ENCODE measurements around the gene FBXO47. TPM values are rescaled to one million over a fixed set of nuclear protein-coding genes. Genes with fewer than 3 reads are reported as not detected.
A peak's percentile ranks its signal among the peaks of the same experiment; 100 is the strongest.
"Not testable (repeated sequence)": the region's sequence is repeated elsewhere in the genome, so short reads cannot be mapped to it uniquely, and the experiment has no call there.

The FBXO47 gene
- total RNA-seq, 1 experiment from 2014 or later, result not detected

GRCh38 chr17:38940404-38940803 lies 26.8 kb downstream of the FBXO47 start:
- H4K20me1 ChIP-seq (ENCODE audit: insufficient read depth, low read depth, low read length), result no peaks in the 10 kb centered on the region
- no peak overlapping the region for H3K27ac ChIP-seq (ENCODE audit: low read length)
- no peak overlapping the region for H2AFZ ChIP-seq (ENCODE audit: low read length)
- no peaks in the 10 kb centered on the region for H3K36me3 ChIP-seq (ENCODE audit: insufficient read depth, low read length)
- H3K4me2 ChIP-seq (ENCODE audit: low read depth, low read length, poor library complexity, severe bottlenecking), result no peak overlapping the region
- H3K4me3 ChIP-seq (ENCODE audit: low read length), result no peak overlapping the region
- no peaks in the 10 kb centered on the region for H3K9me3 ChIP-seq (ENCODE audit: low read length)
- H3K9me2 ChIP-seq (replicated peaks; ENCODE audit: insufficient read depth, low read length), result no peaks in the 10 kb centered on the region
- H3K4me1 ChIP-seq (ENCODE audit: low read length), result no peaks in the 10 kb centered on the region
- H3K9ac ChIP-seq (ENCODE audit: low read length), result no peak overlapping the region
- no peaks in the 10 kb centered on the region for H3K79me2 ChIP-seq (ENCODE audit: low read length)
- no peaks in the 10 kb centered on the region for H3K27me3 ChIP-seq (ENCODE audit: low read length)
- no peak for DNase-seq

- Histone ChIP-seq H2AFZ (ENCODE audit: low read length) (no peak overlapping the region), H3K4me1 (ENCODE audit: low read length) (no peaks in the 10 kb centered on the region), H3K9me3 (ENCODE audit: low read length) (no peaks in the 10 kb centered on the region), H3K9me2 (replicated peaks; ENCODE audit: insufficient read depth, low read length) (no peaks in the 10 kb centered on the region), H3K9ac (ENCODE audit: low read length) (no peak overlapping the region), H3K4me3 (ENCODE audit: low read length) (no peak overlapping the region), H3K4me2 (ENCODE audit: low read depth, low read length, poor library complexity, severe bottlenecking) (no peak overlapping the region), H3K27me3 (ENCODE audit: low read length) (no peaks in the 10 kb centered on the region), H3K79me2 (ENCODE audit: low read length) (no peaks in the 10 kb centered on the region), H4K20me1 (ENCODE audit: insufficient read depth, low read depth, low read length) (no peaks in the 10 kb centered on the region), H3K27ac (ENCODE audit: low read length) (no peak overlapping the region), H3K36me3 (ENCODE audit: insufficient read depth, low read length) (no peaks in the 10 kb centered on the region)
- no peak for DNase-seq
Measured at GRCh38 chr17:38939987-38940386, 27.2 kb downstream of the FBXO47 start.

- DNase-seq; H3K4me2 ChIP-seq (ENCODE audit: low read depth, low read length, poor library complexity, severe bottlenecking); H3K27me3 ChIP-seq (ENCODE audit: low read length); H3K27ac ChIP-seq (ENCODE audit: low read length); H3K4me3 ChIP-seq (ENCODE audit: low read length); H3K36me3 ChIP-seq (ENCODE audit: insufficient read depth, low read length); H2AFZ ChIP-seq (ENCODE audit: low read length); H3K4me1 ChIP-seq (ENCODE audit: low read length); H3K9me3 ChIP-seq (ENCODE audit: low read length); H4K20me1 ChIP-seq (ENCODE audit: insufficient read depth, low read depth, low read length); H3K79me2 ChIP-seq (ENCODE audit: low read length); H3K9me2 ChIP-seq (replicated peaks; ENCODE audit: insufficient read depth, low read length); H3K9ac ChIP-seq (ENCODE audit: low read length): not testable (repeated sequence)
Measured at GRCh38 chr17:38933962-38934361, 33.2 kb downstream of the FBXO47 start.

- not testable (repeated sequence) for H3K4me1 ChIP-seq (ENCODE audit: low read length); H2AFZ ChIP-seq (ENCODE audit: low read length); DNase-seq; H3K9ac ChIP-seq (ENCODE audit: low read length); H3K9me3 ChIP-seq (ENCODE audit: low read length); H3K4me3 ChIP-seq (ENCODE audit: low read length); H4K20me1 ChIP-seq (ENCODE audit: insufficient read depth, low read depth, low read length); H3K4me2 ChIP-seq (ENCODE audit: low read depth, low read length, poor library complexity, severe bottlenecking); H3K36me3 ChIP-seq (ENCODE audit: insufficient read depth, low read length); H3K27me3 ChIP-seq (ENCODE audit: low read length); H3K9me2 ChIP-seq (replicated peaks; ENCODE audit: insufficient read depth, low read length); H3K79me2 ChIP-seq (ENCODE audit: low read length); H3K27ac ChIP-seq (ENCODE audit: low read length)
Measured at GRCh38 chr17:38930782-38931181, 36.4 kb downstream of the FBXO47 start.

- Histone ChIP-seq H3K9me2 (replicated peaks; ENCODE audit: insufficient read depth, low read length) (no peaks in the 10 kb centered on the region), H3K9me3 (ENCODE audit: low read length) (no peaks in the 10 kb centered on the region), H3K27me3 (ENCODE audit: low read length) (no peaks in the 10 kb centered on the region), H3K9ac (ENCODE audit: low read length) (no peak overlapping the region), H2AFZ (ENCODE audit: low read length) (no peak overlapping the region), H3K4me3 (ENCODE audit: low read length) (no peak overlapping the region), H3K79me2 (ENCODE audit: low read length) (no peaks in the 10 kb centered on the region), H3K36me3 (ENCODE audit: insufficient read depth, low read length) (no peaks in the 10 kb centered on the region), H3K4me1 (ENCODE audit: low read length) (peaks cover 7% of the 10 kb centered on the region), H3K4me2 (ENCODE audit: low read depth, low read length, poor library complexity, severe bottlenecking) (no peak overlapping the region), H3K27ac (ENCODE audit: low read length) (no peak overlapping the region), H4K20me1 (ENCODE audit: insufficient read depth, low read depth, low read length) (no peaks in the 10 kb centered on the region)
- no peak for DNase-seq
Measured at GRCh38 chr17:38926293-38927070, 40.7 kb downstream of the FBXO47 start.

- H3K36me3 ChIP-seq (ENCODE audit: insufficient read depth, low read length), result no peaks in the 10 kb centered on the region
- peaks cover 18% of the 10 kb centered on the region for H3K4me1 ChIP-seq (ENCODE audit: low read length)
- H3K9me3 ChIP-seq (ENCODE audit: low read length), result no peaks in the 10 kb centered on the region
- no peak within 1 kb of the TSS for H3K9ac ChIP-seq (ENCODE audit: low read length)
- H3K4me2 ChIP-seq (ENCODE audit: low read depth, low read length, poor library complexity, severe bottlenecking), result no peak within 1 kb of the TSS
- no peak within 1 kb of the TSS for H3K27ac ChIP-seq (ENCODE audit: low read length)
- no peaks in the 10 kb centered on the region for H3K9me2 ChIP-seq (replicated peaks; ENCODE audit: insufficient read depth, low read length)
- no peaks in the 10 kb centered on the region for H4K20me1 ChIP-seq (ENCODE audit: insufficient read depth, low read depth, low read length)
- H2AFZ ChIP-seq (ENCODE audit: low read length), result no peak within 1 kb of the TSS
- DNase-seq, result no peak
- H3K4me3 ChIP-seq (ENCODE audit: low read length), result no peak within 1 kb of the TSS
- H3K79me2 ChIP-seq (ENCODE audit: low read length), result no peaks in the 10 kb centered on the region
- H3K27me3 ChIP-seq (ENCODE audit: low read length), result no peaks in the 10 kb centered on the region
Measured at GRCh38 chr17:38925263-38925995, 41.8 kb downstream of the FBXO47 start, which contains the start of gene LASP1NB. Gene LASP1NB, plus strand, starts transcription at chr17:38925614.

GRCh38 chr17:38922538-38923297 lies 44.5 kb downstream of the FBXO47 start:
- H3K36me3 ChIP-seq (ENCODE audit: insufficient read depth, low read length), result no peaks in the 10 kb centered on the region
- H3K9me3 ChIP-seq (ENCODE audit: low read length), result no peaks in the 10 kb centered on the region
- H3K27ac ChIP-seq (ENCODE audit: low read length), result peak overlapping the region; percentile 62; the same call in 1 of the 2 replicates
- no peaks in the 10 kb centered on the region for H3K27me3 ChIP-seq (ENCODE audit: low read length)
- no peaks in the 10 kb centered on the region for H3K9me2 ChIP-seq (replicated peaks; ENCODE audit: insufficient read depth, low read length)
- H3K9ac ChIP-seq (ENCODE audit: low read length), result no peak overlapping the region
- H4K20me1 ChIP-seq (ENCODE audit: insufficient read depth, low read depth, low read length), result no peaks in the 10 kb centered on the region
- H3K4me2 ChIP-seq (ENCODE audit: low read depth, low read length, poor library complexity, severe bottlenecking), result no peak overlapping the region
- no peaks in the 10 kb centered on the region for H3K79me2 ChIP-seq (ENCODE audit: low read length)
- no peak overlapping the region for H2AFZ ChIP-seq (ENCODE audit: low read length)
- H3K4me1 ChIP-seq (ENCODE audit: low read length), result peaks cover 27% of the 10 kb centered on the region
- peak; percentile 48 for DNase-seq
- H3K4me3 ChIP-seq (ENCODE audit: low read length), result no peak overlapping the region

Data from Karpas-422 (cell line).